RPMI8226 (cell line): ENCODE measurements around the gene TPM4.
A peak's percentile ranks its signal among the peaks of the same experiment; 100 is the strongest.
"Not testable (repeated sequence)": the region's sequence is repeated elsewhere in the genome, so short reads cannot be mapped to it uniquely, and the experiment has no call there.

Source experiments
- DNase-seq: peaks from one replicate; pipeline ENCODE4 v3.0.0-alpha.2; 2015

TPM4 gene

DNA sequence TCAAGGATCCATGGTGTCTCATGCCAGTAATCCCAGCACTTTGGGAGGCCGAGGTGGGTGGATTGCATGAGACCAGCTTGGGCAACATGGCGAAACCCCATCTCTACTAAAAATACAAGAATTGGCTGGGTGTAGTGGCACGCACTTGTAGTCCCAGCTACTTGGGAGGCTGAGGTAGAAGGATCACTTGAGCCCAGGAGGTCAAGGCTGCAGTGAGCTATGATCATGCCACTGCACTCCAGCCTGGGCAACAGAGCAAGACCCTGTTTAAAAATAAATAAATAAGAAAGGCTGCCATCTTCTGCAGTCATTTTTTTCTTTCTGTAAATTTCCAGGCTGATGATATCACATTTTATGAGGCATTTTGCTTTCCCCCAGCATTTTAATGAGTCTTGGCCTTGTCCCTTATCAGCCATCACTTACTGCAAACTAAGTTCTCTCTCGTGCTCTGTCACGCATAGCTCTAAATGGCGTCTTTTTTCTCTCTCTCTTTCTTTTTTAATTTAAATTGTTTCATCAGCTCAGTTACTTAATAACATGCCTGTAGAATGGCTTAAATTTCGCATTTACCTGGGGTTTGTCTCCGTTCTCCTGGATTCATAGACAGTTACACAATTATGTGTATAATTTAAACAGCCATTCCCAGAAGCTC, 23.1 kb downstream of the TPM4 start:
- not testable (repeated sequence) for DNase-seq

DNA sequence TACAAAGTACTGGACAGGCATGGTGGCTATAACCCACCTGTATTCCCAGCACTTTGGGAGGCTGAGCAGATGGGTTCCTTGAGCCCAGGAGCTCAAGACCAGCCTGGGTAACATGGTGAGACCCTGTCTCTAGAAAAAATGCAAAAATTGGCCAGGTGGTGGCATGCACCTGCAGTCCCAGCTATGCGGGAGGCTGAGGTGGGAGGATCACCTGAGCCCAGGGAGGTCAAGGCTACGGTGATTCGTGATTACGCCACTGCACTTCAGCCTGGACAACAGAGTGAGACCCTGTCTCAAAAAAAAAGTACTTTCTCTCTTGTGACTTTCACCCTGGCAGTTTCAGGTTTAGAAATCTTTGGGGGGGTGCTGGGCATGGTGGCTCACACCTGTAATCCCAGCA, 24.2 kb downstream of the TPM4 start:
- no peak for DNase-seq

DNA sequence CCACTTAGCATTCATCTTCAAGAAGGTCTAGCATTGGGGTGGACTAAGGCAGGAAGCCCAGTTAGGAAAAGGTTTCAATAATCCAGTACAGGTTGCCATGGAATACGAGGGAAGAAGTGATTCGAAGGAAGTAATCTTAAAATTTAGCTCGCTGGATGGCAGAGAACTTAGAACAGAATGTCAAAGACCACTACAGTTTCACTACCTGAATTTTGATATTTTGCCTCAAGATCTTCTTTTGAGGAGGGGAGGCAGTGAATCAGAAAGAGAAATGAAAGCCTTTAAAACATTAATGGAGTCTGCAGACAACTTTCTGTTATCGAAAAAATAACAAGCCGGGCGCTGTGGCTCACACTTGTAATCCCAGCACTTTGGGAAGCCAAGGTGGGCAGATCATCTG, 28.4 kb downstream of the TPM4 start:
- DNase-seq, result no peak

DNA sequence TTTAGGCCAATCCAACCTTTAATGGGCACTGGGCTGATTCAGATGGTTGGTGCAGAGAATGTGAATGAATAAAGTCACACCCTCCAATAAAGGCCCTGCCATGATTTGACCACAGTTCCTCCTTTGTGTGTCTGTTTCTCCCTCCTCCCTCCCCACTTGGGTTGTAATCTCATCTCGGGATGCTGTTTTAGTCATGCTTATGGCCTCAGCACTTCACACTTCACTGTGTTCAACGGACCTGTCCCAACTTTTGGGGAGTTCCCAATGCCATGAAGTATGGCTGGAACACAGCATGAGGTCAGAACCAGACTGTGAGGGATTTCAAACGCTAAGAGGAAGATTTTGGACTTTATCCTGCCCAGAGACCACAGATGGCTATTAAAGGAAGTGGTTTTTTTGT, 29.8 kb downstream of the TPM4 start:
- no peak for DNase-seq

DNA sequence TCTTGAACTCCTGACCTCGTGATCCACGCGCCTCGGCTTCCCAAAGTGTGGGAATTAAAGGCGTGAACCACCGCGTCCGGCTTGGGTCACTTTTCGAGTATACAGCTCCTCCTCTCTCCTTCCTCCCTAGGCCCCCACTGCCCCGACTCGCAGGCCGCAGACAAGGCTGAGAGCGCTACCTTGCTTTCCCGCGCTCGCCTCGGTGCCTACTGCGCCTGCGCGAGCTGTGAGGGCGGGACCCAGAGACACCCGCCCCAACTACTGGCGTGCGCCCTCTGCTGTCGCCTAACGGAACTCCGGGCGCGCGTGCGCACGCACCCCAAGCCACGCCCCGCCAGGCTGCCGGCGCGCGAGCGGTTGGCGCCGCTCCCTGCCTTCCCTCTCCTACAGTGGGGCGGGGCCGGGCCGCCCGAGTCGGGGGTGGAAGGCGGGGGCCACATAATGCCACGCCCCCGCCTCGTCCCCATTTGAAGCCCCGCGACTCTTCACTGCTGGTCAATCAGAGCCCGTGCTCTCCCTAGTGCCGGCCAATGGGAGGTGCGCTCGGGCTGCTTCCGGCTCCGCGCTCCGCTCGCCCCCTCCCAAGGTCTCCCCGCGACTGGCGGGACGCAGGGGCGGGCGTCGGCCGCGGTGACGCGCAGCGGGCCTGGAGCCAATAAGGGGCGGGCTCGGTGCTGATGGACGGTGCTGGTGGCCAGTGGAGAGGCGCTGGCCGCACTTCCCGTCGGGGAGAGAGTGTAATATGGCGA, 35.0 kb downstream of the TPM4 start, which contains the start of gene RAB8A:
TSS of gene RAB8A (plus strand) at position 730 of the 749 bp plus-strand sequence. CDS start at position 743, 13 bp downstream.
- DNase-seq, result peak; percentile 99

DNA sequence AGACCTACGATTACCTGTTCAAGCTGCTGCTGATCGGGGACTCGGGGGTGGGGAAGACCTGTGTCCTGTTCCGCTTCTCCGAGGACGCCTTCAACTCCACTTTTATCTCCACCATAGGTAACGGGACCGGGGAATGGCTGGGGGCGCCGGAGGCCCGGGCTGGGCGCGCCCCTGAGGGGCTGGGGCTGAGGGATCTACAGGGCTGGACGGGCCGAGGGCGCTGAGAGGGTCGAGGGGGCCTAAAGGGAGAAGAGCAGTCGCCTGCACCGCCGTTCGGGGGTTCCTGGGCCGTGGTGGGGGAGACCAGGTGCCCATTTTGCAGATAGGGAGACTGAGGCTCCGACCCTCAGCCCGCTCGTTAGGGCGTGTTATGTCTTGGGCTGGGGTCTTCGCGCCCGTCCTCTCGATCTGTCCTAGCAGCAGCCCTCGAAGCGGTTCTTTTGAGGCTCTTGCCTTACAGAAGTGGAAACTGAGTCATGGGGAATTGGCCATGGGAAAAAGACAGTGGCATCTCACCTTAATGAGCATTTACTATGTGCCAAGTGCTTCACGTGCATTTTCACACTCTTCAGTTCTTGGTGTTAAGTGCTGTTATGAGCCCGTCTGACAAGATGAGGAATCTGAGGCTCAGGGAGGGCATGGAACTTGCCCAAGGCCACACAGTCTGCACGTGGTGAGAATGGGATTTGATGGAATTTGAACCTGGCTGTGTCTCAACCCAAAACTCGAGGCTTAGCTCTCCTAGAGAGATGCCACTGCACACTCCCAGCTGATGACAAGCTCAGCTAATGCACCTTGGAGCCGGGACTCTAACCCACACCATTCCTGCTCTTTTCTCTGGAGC, 35.8 kb downstream of the TPM4 start:
- no peak for DNase-seq

DNA sequence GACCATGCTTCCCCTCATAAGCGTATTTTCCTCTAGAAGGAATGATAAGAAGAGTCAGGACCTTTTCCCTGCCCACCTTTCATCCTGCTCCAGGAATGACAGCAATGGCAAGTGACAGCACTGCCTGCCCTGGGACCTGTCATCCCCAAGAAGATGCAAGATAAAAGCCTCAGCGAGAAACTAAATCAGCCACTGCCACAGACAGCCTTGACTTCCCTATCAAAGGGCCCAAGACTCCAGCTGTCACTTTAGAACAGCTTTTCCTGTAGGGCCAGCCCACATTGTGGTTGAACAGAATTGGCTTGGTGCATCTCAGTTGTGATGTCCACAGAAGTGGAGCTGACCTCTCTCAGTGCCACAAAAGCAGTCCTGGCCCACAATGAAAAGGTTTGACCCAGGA, 36.5 kb downstream of the TPM4 start:
- DNase-seq, result peak; percentile 31

DNA sequence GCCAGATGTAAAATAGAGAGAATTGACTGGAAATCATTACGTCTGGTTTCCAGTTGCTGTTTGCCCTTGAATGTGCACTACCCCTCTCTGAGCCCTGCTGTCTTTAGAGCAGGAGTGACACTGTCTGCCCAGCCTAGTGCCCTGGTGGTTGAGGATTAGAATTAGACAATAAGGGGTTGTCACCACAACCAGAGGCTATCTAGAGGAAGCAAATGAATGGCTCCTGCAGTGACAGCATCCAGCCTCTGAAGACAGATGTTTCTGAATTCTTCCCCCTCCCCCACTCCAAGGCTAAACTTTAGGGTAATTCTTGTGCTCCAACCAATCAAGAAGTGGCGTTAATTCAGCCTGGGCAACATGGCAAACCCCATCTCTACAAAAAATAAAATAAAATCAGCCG, 37.4 kb downstream of the TPM4 start:
- DNase-seq, result peak; percentile 40

DNA sequence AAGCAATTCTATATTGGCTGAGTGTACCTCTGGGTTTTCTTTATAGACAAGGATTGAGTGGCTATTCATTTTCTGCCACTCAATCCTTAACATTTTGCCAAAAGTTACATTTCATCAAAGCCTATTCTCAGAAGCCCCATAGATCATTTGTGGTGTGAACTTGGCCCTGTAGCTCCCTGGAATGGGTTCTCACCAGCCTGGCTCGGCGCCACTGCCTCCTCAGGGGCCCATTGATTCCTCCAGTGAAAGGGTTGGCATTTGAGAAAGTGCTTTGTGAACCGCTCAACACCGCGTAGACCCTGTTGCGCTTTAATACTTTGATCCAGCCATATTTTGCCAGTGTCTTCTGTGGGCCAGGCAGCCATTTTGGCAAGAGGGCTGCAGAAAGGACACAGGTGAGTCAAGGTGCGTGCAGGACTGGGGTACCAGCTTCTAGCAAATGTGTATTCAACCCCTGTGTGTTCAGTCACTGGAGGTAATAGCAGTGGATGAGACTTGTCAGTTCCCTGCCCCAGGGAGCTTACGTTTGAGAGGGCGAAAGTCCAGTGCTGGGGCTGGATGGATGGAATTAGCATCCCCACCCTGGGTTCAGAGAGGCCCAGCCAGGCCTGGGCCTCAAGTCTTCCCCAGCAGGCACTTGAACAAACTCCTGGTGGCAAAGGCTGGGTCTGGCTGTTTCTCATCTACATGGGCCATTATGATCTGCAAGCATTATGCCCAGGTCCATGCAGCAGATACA, 39.2 kb downstream of the TPM4 start:
- no peak for DNase-seq

DNA sequence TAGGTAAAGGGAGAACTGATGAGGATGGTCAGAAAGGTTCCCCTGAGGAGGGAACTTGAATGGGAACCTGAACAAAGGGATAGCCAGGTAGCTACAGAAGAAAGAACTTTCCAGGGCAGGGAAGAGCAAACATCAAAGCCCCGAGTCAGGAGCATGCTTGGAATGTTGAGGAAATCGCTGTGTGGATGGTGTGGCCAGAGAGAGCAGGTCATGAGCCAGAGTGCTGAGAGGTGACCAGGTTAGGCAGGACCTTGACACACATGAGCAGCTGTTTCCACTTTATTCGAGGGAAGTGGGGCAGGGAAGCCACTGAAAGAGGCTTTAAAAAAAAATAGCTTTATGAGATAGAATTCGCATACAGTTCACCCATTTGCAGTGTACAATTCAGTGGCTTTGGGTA, 39.8 kb downstream of the TPM4 start:
- DNase-seq, result no peak

DNA sequence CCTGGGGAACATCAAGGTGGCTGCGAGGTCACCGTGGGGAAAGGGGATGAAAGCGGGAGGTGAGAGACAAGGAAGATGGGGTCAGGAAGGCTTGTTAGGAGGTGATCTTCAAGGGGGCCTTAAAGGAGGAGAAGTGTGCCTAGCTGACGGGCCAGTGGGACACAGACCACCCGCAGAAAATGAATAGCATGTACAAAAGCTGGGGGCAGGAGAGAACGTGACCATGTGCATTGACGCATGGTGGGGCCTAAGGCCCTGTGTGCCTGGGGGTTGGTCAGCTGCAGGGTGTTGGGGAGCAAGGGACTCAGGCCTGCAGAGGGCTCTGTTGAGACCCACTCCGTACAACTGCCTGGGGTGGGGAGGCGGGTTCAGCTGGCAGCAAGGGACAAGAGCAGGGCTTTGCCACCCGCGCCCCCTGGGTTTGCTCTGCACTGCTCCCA, 41.3 kb downstream of the TPM4 start:
- DNase-seq, result peak; percentile 75

DNA sequence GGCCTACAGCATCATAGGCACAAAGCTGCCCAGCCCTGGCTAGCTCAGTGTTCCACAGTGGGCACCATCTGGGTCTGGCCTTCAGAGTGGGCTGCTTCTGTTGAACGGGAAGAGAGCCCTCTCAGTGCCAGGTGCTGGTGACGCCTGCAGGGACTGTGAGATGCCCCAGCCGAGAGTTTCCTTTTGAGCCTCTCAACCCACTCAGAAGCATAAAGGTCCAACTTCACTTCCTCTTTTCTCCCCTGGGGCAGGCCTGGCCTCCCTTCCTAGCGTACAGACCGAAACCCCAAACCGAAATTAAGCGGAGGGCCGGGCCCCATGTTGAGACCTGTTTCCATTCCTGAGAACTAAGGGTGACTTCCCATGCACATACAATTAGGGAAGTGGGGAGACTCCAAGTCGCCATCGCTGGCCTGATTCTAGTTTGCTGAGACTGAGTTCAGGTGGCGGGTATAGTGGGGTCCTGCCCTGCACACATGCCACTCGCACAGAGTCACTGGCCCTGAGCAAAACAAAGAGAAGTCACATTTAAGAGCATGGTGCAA, 42.3 kb downstream of the TPM4 start:
- peak; percentile 95 for DNase-seq

DNA sequence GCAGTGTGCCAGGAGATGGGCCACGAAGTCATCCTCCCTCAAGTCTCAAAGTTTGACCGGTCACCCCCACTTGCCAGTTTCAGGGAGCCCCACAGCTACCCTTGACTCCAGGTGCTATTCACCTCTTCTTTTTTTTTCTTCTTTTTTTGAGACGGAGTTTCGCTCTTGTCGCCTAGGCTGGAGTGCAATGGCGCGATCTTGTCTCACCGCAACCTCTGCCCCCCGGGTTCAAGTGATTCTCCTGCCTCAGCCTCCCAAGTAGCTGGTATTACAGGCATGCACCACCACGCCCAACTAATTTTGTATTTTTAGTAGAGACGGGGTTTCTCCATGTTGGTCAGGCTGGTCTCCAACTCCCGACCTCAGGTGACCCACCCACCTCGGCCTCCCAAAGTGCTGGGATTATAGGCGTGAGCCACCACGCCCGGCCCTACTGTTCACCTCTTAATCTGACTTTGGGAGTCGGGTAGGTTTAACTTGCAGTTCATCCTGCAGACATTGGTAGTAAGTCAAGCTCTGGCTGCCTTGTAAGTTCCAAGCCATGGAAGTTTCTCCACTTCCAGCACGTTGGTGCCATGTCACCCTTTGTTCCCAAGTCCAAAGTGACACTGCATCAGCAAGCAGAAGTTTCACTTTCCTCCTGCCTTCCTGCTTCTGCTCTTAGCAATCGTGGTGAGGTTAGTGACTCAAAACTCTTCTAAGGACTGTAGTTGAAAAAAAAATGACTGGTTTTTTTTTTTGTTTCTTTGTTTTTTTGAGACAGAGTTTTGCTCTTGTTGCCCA, 43.0 kb downstream of the TPM4 start:
- DNase-seq, result peak; percentile 63

DNA sequence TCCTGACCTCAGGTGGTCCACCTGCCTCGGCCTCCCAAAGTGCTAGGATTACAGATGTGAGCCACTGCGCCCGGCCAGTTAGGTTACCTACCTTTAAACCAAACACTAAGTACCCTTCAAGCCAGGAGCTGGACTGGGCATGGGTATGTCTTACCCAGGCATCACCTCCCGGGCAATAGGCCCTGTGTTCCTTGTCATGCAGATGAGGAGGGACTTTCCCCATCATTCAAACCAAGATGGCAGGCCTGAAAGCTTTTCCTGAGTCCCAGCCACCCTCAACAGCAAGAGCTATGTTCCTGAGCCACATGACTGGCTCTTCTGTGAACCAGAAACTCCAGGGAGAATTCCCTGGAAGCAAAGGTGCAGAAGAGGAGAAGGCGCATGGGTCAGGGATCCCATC, 44.8 kb downstream of the TPM4 start:
- no peak for DNase-seq

DNA sequence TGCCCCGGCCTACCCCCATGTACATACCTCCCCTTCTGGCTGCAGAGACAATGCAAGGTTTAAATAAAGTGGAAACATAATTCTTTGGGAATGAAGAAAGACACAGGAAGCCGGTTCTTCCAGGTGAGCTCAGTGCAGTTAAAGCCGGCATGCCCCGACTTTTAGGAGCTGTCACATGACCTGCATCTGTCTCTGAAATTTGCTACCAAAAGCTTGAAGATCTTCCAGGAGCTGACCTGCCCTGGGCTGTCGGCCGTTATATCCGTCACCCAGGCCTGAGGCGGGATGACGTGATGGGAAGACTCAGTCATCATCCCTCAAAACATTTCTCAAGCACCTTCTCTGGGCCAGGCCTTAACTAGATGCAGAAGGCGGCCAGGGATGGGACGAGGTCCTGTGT, 45.7 kb downstream of the TPM4 start:
- no peak for DNase-seq

DNA sequence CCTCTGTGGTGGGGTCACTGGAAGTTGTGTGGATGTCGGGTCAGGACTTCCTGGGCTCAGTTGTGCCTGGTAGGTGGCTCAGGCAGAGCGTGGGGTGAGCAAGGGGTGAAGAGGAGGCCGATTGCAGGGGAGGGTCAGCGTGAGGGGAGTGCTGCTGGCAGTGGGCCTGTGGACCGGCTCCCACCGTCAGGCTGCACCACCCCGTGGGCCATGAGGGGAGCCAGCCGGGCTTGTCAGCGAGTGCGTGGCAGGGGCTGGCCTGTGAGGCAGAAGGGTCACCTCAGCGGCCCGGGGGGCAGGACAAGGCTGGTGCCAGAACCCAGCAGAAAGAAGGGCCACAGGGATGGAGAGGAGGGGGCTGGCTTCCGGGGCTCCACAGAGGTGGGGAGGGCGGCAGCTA, 48.7 kb downstream of the TPM4 start:
- no peak for DNase-seq

DNA sequence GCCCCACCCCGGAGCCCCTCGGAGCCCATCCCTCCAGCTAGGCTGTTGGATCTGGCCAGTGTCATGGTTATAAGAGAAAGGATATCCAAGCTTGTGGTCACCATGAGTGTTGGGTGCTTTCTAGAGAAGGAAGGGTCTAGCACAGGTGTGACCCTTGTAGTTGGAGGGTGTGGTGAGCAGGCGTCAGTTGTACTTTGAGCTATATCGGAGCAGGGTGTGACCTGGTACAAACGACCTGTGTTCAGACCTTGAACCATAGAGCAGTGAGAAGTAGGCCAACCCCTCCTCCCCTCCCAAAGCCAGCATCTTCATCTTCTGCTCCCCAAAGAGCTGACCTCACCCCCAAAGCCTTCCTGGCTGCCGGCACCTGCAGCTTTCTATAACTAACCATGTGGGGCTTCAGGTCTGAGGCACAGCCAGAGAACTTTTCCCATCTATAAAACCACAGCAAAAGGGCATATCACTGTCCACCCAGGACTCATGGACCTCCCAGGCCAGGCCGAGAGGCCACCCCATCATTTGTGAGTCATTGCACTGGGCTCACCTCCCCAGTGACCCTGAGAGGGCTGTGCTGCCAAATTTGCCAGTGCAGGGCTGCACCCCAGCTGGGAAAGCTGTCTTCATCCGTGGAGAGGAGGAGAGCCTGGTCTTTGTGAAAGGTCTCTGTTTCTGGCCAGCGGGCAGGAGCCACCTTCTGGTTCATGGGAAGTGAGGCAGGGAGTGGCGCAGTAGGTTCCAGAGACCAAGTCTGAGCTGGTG, 49.6 kb downstream of the TPM4 start:
- DNase-seq, result no peak

DNA sequence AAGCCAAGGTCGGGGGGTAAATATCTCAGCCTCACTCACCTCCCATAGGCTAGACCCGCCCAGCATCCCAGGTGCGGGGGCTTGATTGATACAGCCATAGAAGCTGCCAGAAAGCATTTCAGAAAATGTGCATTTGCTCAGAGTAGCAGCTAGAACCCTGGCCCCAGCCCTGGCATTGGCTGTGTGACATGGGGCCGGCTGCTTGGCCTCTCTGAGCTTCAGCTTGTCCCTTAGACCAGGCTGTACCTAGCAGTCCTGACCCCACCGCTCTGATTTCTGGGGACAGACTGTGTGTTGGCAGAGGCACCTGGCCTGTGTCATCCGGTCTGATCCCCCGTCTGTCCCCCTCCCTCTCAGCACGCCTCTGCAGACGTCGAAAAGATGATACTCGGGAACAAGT, 50.8 kb downstream of the TPM4 start:
- DNase-seq, result no peak

DNA sequence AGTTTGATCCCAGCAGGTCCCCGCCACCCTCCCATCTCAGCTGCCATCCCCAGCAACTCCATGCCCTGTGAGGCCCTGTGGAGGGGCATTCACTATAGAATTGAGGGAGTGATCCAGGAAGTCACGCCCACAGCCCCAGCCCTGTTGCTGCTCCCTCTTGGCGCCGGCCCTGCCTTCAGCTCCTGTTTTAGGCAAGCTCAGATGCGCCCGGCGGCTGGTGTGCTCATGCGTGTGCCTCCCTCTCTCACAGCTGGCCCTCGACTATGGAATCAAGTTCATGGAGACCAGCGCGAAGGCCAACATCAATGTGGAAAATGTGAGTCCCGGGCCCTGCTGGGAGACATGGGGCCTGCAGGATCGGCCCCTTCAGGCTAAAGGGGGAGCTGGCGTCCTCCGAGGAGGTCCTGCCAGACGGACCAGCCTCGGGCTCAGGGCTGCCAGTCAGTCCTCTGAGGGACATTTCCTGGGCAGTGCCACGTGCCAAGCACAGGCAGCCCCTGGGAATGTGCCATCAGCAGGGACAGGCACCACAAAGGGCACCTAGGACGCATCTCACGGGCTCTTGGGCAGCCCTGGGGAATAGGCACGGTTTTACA, 51.6 kb downstream of the TPM4 start:
- DNase-seq, result no peak

DNA sequence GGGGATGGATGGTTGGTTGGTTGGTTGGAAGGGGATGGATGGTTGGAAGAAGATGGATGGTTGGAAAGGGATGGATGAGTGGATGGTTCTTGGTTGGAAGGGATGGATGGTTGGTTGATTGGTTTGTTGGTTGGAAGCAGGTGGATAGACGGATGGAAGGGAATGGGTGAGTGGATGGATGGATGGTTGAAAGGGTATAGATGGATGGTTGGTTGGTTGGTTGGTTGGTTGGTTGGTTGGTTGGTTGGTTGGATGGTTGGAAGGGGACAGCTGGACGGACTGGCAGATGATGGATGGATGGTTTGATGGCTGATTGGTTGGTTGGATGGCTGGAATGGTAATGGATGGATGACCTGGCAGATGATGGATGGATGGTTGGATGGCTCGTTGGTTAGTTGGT, 55.4 kb downstream of the TPM4 start:
- no peak for DNase-seq

DNA sequence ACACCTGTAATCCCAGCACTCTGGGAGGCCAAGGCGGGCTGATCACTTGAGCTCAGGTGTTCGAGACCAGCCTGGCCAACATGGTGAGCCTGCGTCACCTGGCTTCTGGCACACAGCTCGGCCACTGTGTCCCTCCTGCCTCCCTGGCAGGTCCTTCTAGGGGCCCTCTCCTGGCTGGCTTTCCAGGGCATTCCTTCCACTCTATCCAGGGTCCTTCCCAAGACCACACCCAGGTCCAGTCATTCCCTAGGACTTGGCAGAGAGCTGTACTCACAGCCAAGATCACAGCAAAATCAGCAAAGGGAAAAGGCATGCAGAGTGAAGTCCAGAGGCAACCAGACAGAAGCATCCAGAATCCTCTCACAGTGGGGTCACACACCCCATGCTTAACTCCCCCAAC, 57.5 kb downstream of the TPM4 start:
- DNase-seq, result no peak
